Spleen (tissue), 7 donors: ENCODE measurements around the gene AKAP11.
"Not testable (repeated sequence)": the region's sequence is repeated elsewhere in the genome, so short reads cannot be mapped to it uniquely, and the experiment has no call there.

Source experiments
- CTCF ChIP-seq, 11 experiments: fragments of 200-600 bp in 7 of 11; fragments of 450-650 bp in 4 of 11; sonication (generic) in 4 of 11; IDR thresholded peaks in 8 of 11; conservative IDR thresholded peaks in 3 of 11; 1 replicate in 7 of 11; 2 replicates in 4 of 11; pipeline versions ENCODE4 v1.4.0 to v1.8.0; 2016 to 2021; ENCODE audit warnings: antibody characterized with exemption in 11 of 11, inconsistent platforms in 4 of 11, mild to moderate bottlenecking in 1 of 11
- POLR2AphosphoS5 ChIP-seq, 3 donors: sonication (generic); formaldehyde crosslinking; IDR thresholded peaks; one replicate each; pipeline ENCODE4 v1.5.1; 2017; ENCODE audit warnings: antibody characterized with exemption in 3 of 3
- donor health status: DM: no; HTN: no; CAD: no; lungs with moderate emphysema.
- donor health status: DM: no; HTN: no; CAD: no.
- donor health status: DM: no; HTN: no; CAD: no.

GRCh38 chr13:42226759-42227158 is 45.2 kb upstream of the AKAP11 start:
- not testable (repeated sequence) for TF ChIP-seq POLR2AphosphoS5 (IDR thresholded peaks at IDR 0.05); CTCF (IDR thresholded peaks at IDR 0.05 in 8 of 11, conservative IDR thresholded peaks at IDR 0.05 in 3 of 11)
